H9 (cell line): ENCODE measurements around the gene CDCP2. TPM values are rescaled to one million over a fixed set of nuclear protein-coding genes. Genes with fewer than 3 reads are reported as not detected.

ENCODE experiments used
- DNase-seq: peaks from one replicate; pipeline ENCODE4 v3.0.0-alpha.2; 2017
- H2AFZ ChIP-seq: one replicate; pipeline ENCODE4 v1.6.1; 2013; ENCODE audit warnings: mild to moderate bottlenecking, low read length, control low read depth, moderate library complexity
- H2AK5ac ChIP-seq: 2 replicates; pipeline ENCODE4 v1.6.1; 2013; ENCODE audit warnings: low read length, control low read depth, mixed read lengths; ENCODE audit not compliant: insufficient read length
- H2BK120ac ChIP-seq: one replicate; pipeline ENCODE4 v1.6.1; 2013; ENCODE audit warnings: low read depth, mild to moderate bottlenecking, low read length, control low read depth, inconsistent platforms; ENCODE audit not compliant: poor library complexity, severe bottlenecking
- H2BK12ac ChIP-seq: 2 replicates; pipeline ENCODE4 v1.6.1; 2013; ENCODE audit warnings: low read length, control low read depth, mixed read lengths, low read depth; ENCODE audit not compliant: insufficient read length
- H2BK15ac ChIP-seq: 2 replicates; pipeline ENCODE4 v1.6.1; 2013; ENCODE audit warnings: low read depth, low read length, control low read depth
- H2BK20ac ChIP-seq: one replicate; pipeline ENCODE4 v1.6.1; 2013; ENCODE audit warnings: low read depth, mild to moderate bottlenecking, low read length, control low read depth, inconsistent platforms; ENCODE audit not compliant: poor library complexity, severe bottlenecking
- H2BK5ac ChIP-seq: 2 replicates; pipeline ENCODE4 v1.6.1; 2013; ENCODE audit warnings: low read length, control low read depth, mixed read lengths; ENCODE audit not compliant: insufficient read length
- H3K14ac ChIP-seq: 2 replicates; pipeline ENCODE4 v1.6.1; 2013; ENCODE audit warnings: low read length, control low read depth; ENCODE audit not compliant: insufficient read depth
- H3K18ac ChIP-seq: 2 replicates; pipeline ENCODE4 v1.6.1; 2013; ENCODE audit warnings: low read depth, mild to moderate bottlenecking, mixed read lengths, low read length, control low read depth; ENCODE audit not compliant: insufficient read length
- H3K23ac ChIP-seq: 2 replicates; pipeline ENCODE4 v1.6.1; 2013; ENCODE audit warnings: low read length, control low read depth, mixed read lengths, low read depth; ENCODE audit not compliant: insufficient read length
- H3K23me2 ChIP-seq: 2 replicates; pipeline ENCODE4 v1.6.1; 2013; ENCODE audit warnings: low read depth, mild to moderate bottlenecking, mixed read lengths, low read length, control low read depth; ENCODE audit not compliant: insufficient read length, poor library complexity, severe bottlenecking
- H3K27ac ChIP-seq: 2 replicates; pipeline ENCODE4 v1.5.1; 2013; ENCODE audit warnings: low read length, control low read depth, mixed read lengths, low read depth; ENCODE audit not compliant: insufficient read length
- H3K27me3 ChIP-seq: 2 replicates; pipeline ENCODE4 v1.6.1; 2013; ENCODE audit warnings: low read length, control low read depth, inconsistent platforms; ENCODE audit not compliant: insufficient read depth
- H3K4ac ChIP-seq: 2 replicates; pipeline ENCODE4 v1.6.1; 2013; ENCODE audit warnings: low read depth, mild to moderate bottlenecking, control low read depth, inconsistent platforms, low read length, moderate library complexity
- H3K4me1 ChIP-seq: 2 replicates; pipeline ENCODE4 v1.6.1; 2013; ENCODE audit warnings: low read length, control low read depth, inconsistent platforms; ENCODE audit not compliant: insufficient read depth
- H3K4me2 ChIP-seq: 2 replicates; pipeline ENCODE4 v1.6.1; 2013; ENCODE audit warnings: low read length, control low read depth, mixed read lengths; ENCODE audit not compliant: insufficient read length, insufficient read depth
- H3K56ac ChIP-seq: 2 replicates; pipeline ENCODE4 v1.6.1; 2013; ENCODE audit warnings: low read depth, mild to moderate bottlenecking, mixed read lengths, low read length, control low read depth; ENCODE audit not compliant: insufficient read length
- H3K79me1 ChIP-seq: 2 replicates; pipeline ENCODE4 v1.6.1; 2013; ENCODE audit warnings: low read depth, mild to moderate bottlenecking, moderate library complexity, low read length, control low read depth, inconsistent platforms; ENCODE audit not compliant: insufficient read depth, poor library complexity, severe bottlenecking
- H3K79me2 ChIP-seq: 2 replicates; pipeline ENCODE4 v1.6.1; 2013; ENCODE audit warnings: low read length, control low read depth, inconsistent platforms; ENCODE audit not compliant: insufficient read depth
- H3K9ac ChIP-seq: 2 replicates; pipeline ENCODE4 v1.6.1; 2013; ENCODE audit warnings: low read length, control low read depth, mixed read lengths; ENCODE audit not compliant: insufficient read length; ENCODE audit errors: extremely low read depth
- H3K9me3 ChIP-seq: one replicate; pipeline ENCODE4 v1.6.1; 2013; ENCODE audit warnings: low read depth, low read length, inconsistent platforms; ENCODE audit not compliant: control insufficient read depth
- H3T11ph ChIP-seq: one replicate; pipeline ENCODE4 v1.6.1; 2013; ENCODE audit warnings: mild to moderate bottlenecking, low read length, control low read depth, inconsistent platforms
- H4K20me1 ChIP-seq: one replicate; pipeline ENCODE4 v1.6.1; 2013; ENCODE audit not compliant: control insufficient read depth, insufficient read length, insufficient read depth
- H4K5ac ChIP-seq: 2 replicates; pipeline ENCODE4 v1.6.1; 2013; ENCODE audit warnings: low read depth, mild to moderate bottlenecking, mixed read lengths, low read length, control low read depth; ENCODE audit not compliant: insufficient read length
- H4K8ac ChIP-seq: replicated peaks from 2 replicates; pipeline ENCODE4 v1.6.1; 2013; ENCODE audit warnings: low read length, control low read depth, mixed read lengths, low read depth; ENCODE audit not compliant: insufficient read length
- H4K91ac ChIP-seq: 2 replicates; pipeline ENCODE4 v1.6.1; 2013; ENCODE audit warnings: low read depth, mild to moderate bottlenecking, moderate library complexity, mixed read lengths, low read length, control low read depth; ENCODE audit not compliant: insufficient read length
- H3K27ac Mint-ChIP-seq, 3 experiments: 2 replicates in 2 of 3; 3 replicates in 1 of 3; pipeline ENCODE4 v1.8.0; 2020 to 2021; ENCODE audit warnings: mixed read lengths in 3 of 3, mild to moderate bottlenecking in 1 of 3, moderate library complexity in 1 of 3
- H3K27me3 Mint-ChIP-seq: 2 replicates; pipeline ENCODE4 v1.8.0; 2021; ENCODE audit warnings: low read depth, mild to moderate bottlenecking, moderate library complexity, mixed read lengths
- H3K36me3 Mint-ChIP-seq, 3 experiments: 2 replicates in 2 of 3; 3 replicates in 1 of 3; pipeline ENCODE4 v1.8.0; 2020 to 2021; ENCODE audit warnings: low read depth in 3 of 3, mixed read lengths in 3 of 3; ENCODE audit not compliant: insufficient read depth in 1 of 3
- H3K4me1 Mint-ChIP-seq, 2 experiments: 2 replicates each; pipeline ENCODE4 v1.8.0; 2020; ENCODE audit warnings: mixed read lengths in 2 of 2
- H3K4me3 Mint-ChIP-seq, 2 experiments: 2 replicates in 1 of 2; 3 replicates in 1 of 2; pipeline ENCODE4 v1.8.0; 2020 to 2021; ENCODE audit warnings: mild to moderate bottlenecking in 2 of 2, mixed read lengths in 2 of 2, moderate library complexity in 1 of 2
- H3K9me3 Mint-ChIP-seq, 2 experiments: 2 replicates in 1 of 2; 3 replicates in 1 of 2; pipeline ENCODE4 v1.8.0; 2020; ENCODE audit warnings: mild to moderate bottlenecking in 2 of 2, mixed read lengths in 2 of 2, moderate library complexity in 1 of 2
- CTCF ChIP-seq: fragments of 200-600 bp; sonication (generic); conservative IDR thresholded peaks from 3 replicates; pipeline ENCODE4 v1.8.0; 2021; ENCODE audit warnings: antibody characterized with exemption, mild to moderate bottlenecking
- WGBS: extraction: QIAGEN DNeasy Blood & Tissue Kit; methylation state at CpG from one replicate; pipeline ENCODE4 v1.1.7; 2013; ENCODE audit warnings: missing lambda C conversion rate, low lambda C conversion rate, mixed read lengths; ENCODE audit not compliant: insufficient read length; ENCODE audit errors: extremely low coverage; 5-methylcytosine and 5-hydroxymethylcytosine counted together
- total RNA-seq: library from RNA; stranded (reverse); gene quantifications from 2 replicates; pipeline ENCODE4 v1.2.1, GENCODE V29; 2021

CDCP2 gene
- total RNA-seq, 1 experiment from 2014 or later: not detected

GRCh38 chr1:54124472-54124871 is 28.3 kb downstream of the CDCP2 start:
- H3K79me2 ChIP-seq: no peaks in the 10 kb centered on the region
- no peak overlapping the region for H3K27ac ChIP-seq
- H3K4me2 ChIP-seq: no peak overlapping the region
- no peaks in the 10 kb centered on the region for H3K79me1 ChIP-seq
- DNase-seq: no peak
- H3K14ac ChIP-seq: no peak overlapping the region; the same call in 1 of the 2 replicates
- TF ChIP-seq CTCF: no peak
- no peaks in the 10 kb centered on the region for H3K36me3 Mint-ChIP-seq
- peaks cover 20 to 22% of the 10 kb centered on the region in 2 experiments for H3K4me1 Mint-ChIP-seq
- no peaks in the 10 kb centered on the region for H3K4me1 ChIP-seq
- no peak overlapping the region for H2BK20ac ChIP-seq
- H2BK5ac ChIP-seq: no peak overlapping the region
- H3K27me3 ChIP-seq: no peaks in the 10 kb centered on the region; the same call in 1 of the 2 replicates
- peaks cover 5% of the 10 kb centered on the region for H4K20me1 ChIP-seq
- H3T11ph ChIP-seq: no peak overlapping the region
- no peak overlapping the region for H3K9ac ChIP-seq
- H3K56ac ChIP-seq: no peak overlapping the region
- no peak overlapping the region for H2BK15ac ChIP-seq
- no CpG with 5 or more reads among the region's 9 CpGs for WGBS
- no peak overlapping the region for H3K23ac ChIP-seq
- H3K9me3 ChIP-seq: no peaks in the 10 kb centered on the region
- H3K9me3 Mint-ChIP-seq: no peaks in the 10 kb centered on the region; a peak in 1 of 5 replicates
- H2AK5ac ChIP-seq: no peak overlapping the region
- no peak overlapping the region for H2BK120ac ChIP-seq
- H4K91ac ChIP-seq: no peak overlapping the region
- no peak overlapping the region for H2BK12ac ChIP-seq
- no peaks in the 10 kb centered on the region for H3K23me2 ChIP-seq
- no peak overlapping the region for H3K4ac ChIP-seq
- H3K18ac ChIP-seq: peak overlapping the region; percentile 18
- H3K27ac Mint-ChIP-seq: 0 out of 7 replicates have a peak overlapping the region, but pooled peaks of 1 of the 3 experiments have one; percentile 29
- H4K5ac ChIP-seq: no peak overlapping the region
- no peak overlapping the region for H4K8ac ChIP-seq
- H3K27me3 Mint-ChIP-seq: peaks cover 26% of the 10 kb centered on the region
- H2AFZ ChIP-seq: no peak overlapping the region
- H3K4me3 Mint-ChIP-seq: no peak overlapping the region
